A549 (cell line): ENCODE data around the gene CBR4.

ENCODE experiments used
- EP300 ChIP-seq, 2 experiments: fragments of >200 bp; sonication (Bioruptor Twin); formaldehyde crosslinking; IDR thresholded peaks; 2 replicates in 1 of 2; 3 replicates in 1 of 2; pipeline ENCODE4 v1.6.1; 2016 to 2017
- JUNB ChIP-seq: fragments of >200 bp; sonication (Bioruptor Twin); formaldehyde crosslinking; IDR thresholded peaks from 2 replicates; pipeline ENCODE4 v1.6.1; 2016
- MYC ChIP-seq: IDR thresholded peaks from 2 replicates; pipeline ENCODE4 v1.6.1; 2012; ENCODE audit warnings: mild to moderate bottlenecking, inconsistent platforms, low read length, improper control_type of control experiment, borderline replicate concordance
- NFE2L2 ChIP-seq: fragments of 150-350 bp; conservative IDR thresholded peaks from 2 replicates; pipeline ENCODE4 v1.6.1; 2014; ENCODE audit warnings: low read length
- POLR2A ChIP-seq: IDR thresholded peaks from 2 replicates; pipeline ENCODE4 v1.6.1; 2012; ENCODE audit warnings: mild to moderate bottlenecking, low read length
- RAD21 ChIP-seq, 2 experiments: fragments of >200 bp in 1 of 2; sonication (Bioruptor Twin) in 1 of 2; formaldehyde crosslinking in 1 of 2; IDR thresholded peaks in 1 of 2; conservative IDR thresholded peaks in 1 of 2; 2 replicates in 1 of 2; 3 replicates in 1 of 2; pipeline ENCODE4 v1.6.1; 2012 to 2018; ENCODE audit warnings: inconsistent platforms in 1 of 2
- SMC3 ChIP-seq: fragments of >200 bp; sonication (Bioruptor Twin); formaldehyde crosslinking; IDR thresholded peaks from 3 replicates; pipeline ENCODE4 v1.6.1; 2018; ENCODE audit warnings: inconsistent platforms
- TF ChIP-seq, protein P1 (sequence below): fragments of >200 bp; sonication (Bioruptor Twin); formaldehyde crosslinking; IDR thresholded peaks from 3 replicates; pipeline ENCODE4 v1.5.1; 2016
- TF ChIP-seq, protein P2 (sequence below): fragments of 450-650 bp; IDR thresholded peaks from 2 replicates; pipeline ENCODE4 v1.6.1; 2014; ENCODE audit warnings: antibody characterized with exemption

DNA sequence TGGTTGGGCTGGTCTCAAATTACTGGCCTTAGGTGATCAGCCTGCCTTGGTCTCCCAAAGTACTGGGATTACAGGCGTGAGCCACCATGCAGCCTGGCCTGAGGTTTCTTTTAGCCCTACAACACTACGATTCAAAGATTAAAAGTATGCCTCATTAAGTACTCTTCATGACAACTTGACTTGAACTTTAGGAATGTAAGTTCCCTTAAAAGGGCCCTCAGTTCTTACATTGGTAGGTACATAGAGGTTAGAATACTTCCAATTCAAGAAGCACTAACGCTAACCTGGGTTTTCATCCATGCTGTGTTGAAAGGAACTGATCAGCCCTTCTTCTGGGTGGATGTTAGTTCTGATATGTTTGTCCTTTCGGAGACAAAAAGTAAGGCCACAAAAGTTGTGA, 15.1 kb downstream of the CBR4 start:
- TF ChIP-seq NFE2L2 (no peak), POLR2A (no peak), MYC (no peak), RAD21 (conservative IDR thresholded peaks at IDR 0.05 in 1 of 2, IDR thresholded peaks at IDR 0.05 in 1 of 2) (no peak), EP300 (IDR thresholded peaks at IDR 0.05) (no peak), SMC3 (no peak), JUNB (no peak)
- TF ChIP-seq, protein P1, sequence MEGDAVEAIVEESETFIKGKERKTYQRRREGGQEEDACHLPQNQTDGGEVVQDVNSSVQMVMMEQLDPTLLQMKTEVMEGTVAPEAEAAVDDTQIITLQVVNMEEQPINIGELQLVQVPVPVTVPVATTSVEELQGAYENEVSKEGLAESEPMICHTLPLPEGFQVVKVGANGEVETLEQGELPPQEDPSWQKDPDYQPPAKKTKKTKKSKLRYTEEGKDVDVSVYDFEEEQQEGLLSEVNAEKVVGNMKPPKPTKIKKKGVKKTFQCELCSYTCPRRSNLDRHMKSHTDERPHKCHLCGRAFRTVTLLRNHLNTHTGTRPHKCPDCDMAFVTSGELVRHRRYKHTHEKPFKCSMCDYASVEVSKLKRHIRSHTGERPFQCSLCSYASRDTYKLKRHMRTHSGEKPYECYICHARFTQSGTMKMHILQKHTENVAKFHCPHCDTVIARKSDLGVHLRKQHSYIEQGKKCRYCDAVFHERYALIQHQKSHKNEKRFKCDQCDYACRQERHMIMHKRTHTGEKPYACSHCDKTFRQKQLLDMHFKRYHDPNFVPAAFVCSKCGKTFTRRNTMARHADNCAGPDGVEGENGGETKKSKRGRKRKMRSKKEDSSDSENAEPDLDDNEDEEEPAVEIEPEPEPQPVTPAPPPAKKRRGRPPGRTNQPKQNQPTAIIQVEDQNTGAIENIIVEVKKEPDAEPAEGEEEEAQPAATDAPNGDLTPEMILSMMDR: no peak
- TF ChIP-seq, protein P2, sequence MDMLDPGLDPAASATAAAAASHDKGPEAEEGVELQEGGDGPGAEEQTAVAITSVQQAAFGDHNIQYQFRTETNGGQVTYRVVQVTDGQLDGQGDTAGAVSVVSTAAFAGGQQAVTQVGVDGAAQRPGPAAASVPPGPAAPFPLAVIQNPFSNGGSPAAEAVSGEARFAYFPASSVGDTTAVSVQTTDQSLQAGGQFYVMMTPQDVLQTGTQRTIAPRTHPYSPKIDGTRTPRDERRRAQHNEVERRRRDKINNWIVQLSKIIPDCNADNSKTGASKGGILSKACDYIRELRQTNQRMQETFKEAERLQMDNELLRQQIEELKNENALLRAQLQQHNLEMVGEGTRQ: no peak
